Activated CD4-positive, CD25-positive, alpha-beta regulatory T cell treated with anti-CD3 and anti-CD28 coated beads, Interleukin-2, amount 50 U/mL, for 16 hours (primary cell): ENCODE measurements around the gene ALDOB.

ENCODE experiments used
- DNase-seq: peaks from one replicate; pipeline ENCODE4 v3.0.0-alpha.2; 2020; ENCODE audit warnings: low read depth, low spot score

The ALDOB gene

GRCh38 chr9:101457003-101457402, 21.4 kb upstream of the ALDOB start:
- no peak for DNase-seq

DNA sequence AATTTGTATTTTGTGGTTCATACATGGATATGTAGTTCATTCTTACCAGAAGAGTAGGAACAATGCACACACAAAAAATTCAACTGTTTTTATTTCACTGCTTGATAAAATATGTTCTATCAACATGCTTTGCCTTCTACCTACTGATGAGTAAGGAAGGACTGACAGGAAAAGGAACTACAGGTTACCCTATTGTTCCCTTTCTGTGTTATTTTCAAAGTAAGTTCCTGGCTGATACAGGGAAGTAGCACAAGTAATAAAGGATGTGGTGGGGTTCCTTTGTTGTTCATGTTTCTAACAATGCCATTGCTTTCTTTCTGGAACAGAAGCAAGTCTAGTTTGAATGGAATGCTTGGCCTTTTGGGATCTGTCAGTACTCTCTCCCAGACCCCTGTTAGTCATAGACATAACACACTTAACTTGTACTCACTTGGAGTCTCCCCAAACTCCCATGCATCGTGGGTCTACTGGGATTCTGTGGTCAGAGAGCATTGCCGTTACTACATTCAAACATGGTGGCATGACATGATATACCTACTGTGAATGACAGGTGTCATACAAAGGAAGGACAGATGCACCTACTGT, 20.2 kb upstream of the ALDOB start:
- DNase-seq: no peak

DNA sequence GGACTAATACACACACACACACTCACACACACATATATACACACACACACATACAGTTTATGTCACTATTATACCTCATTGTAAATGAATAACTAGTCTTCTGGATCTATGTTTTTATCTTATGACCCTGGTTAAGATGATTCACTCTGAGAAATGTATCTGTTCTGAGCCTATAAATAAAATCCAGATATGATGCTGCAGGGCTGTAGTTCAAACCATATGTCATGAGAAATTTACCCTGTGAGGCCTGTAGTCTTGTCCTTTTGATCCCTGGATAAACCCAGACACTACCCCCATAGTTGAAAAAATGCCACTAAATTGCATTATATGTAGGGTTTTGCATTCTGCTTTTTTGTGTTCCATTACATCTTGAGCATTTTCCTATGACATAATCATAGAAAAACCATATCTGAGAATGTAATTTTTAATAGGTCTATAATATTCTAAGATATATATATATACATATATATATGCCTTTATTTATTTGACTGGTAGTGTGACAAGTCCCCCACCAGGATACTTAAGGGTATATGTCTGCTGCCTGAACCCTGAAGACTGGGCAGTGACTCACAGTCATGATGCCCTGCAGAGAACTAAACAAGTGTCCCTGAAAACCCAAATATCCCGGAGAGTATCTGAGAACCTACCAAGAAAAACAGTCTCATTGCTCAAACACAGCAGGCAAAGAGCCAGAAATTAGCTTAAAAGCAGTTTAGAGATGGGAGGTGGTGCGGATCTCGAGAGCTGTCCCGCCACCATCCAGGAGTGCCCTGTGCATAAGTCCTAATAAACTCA, 18.4 kb upstream of the ALDOB start:
- DNase-seq: no peak

- DNase-seq: no peak
Observed at GRCh38 chr9:101451498-101451897, 15.9 kb upstream of the ALDOB start.

DNA sequence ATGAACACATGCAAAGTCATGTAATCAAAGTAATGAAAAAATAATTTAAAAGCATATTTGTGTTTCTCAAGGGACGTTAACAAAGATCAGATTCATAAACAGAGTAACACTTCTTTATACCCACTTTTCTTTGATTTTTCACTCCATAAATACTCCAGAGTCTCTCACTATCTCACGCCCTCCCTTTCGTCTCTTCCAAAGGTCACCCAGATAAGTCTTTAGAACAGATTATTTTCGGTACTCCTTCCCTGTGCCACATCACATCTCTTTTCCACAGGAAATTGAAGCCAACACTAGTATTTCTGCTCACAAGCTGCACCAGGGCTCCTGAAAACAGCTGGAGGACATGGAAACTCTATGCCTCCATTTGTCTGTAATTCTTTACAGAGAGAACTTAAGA, 15.4 kb upstream of the ALDOB start:
- no peak for DNase-seq

DNA sequence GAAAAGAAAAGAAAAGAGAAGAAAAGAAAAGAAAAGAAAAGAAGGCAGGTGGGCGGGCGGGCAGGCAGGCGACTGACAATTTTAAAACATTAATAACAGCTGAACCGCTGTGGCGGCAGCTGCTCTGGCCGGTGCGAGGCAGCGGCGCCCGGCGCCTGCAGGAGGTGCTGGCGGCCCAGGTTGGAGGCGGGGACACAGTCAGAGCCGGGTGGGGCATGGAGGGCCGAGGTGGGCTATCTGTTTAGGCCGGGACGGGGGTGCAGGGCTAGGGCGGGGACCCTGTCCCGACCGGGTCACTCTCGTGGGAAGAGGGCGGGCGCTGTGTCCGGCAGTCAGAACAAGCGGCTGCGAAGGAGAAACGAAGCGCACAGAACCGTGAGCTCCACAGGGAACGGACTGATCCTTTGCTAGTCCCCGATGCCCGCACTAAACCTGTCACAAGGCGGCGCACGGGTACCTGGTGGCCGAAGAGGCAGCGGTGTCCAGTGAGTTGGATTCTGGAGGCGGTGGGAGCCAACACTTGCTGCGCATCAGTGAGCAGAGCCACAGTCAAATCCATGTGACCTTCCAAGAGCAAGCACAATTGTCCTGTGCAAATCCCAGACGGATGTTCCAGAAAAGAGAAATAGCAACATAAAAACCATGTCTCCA, 13.6 kb upstream of the ALDOB start:
- DNase-seq: no peak

GRCh38 chr9:101448680-101449070, 13.1 kb upstream of the ALDOB start:
- no peak for DNase-seq

DNA sequence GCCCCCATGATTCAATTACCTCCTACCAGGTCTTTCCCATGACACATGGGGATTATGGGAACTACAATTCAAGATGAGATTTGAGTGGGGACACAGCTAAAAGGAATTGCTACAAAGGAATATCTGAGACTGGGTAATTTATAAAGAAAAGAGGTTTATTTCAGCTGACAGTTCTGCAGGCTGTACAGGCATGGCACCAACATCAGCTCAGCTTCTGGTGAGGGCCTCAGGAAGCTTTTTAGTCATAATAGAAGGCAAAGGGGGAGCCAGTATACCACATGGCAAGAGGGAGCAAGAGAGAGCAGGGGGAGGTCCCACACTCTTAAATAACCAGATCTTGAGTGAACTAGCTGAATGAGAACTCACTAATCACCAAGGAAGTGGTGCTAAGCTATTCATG, 11.2 kb upstream of the ALDOB start:
- no peak for DNase-seq

DNA sequence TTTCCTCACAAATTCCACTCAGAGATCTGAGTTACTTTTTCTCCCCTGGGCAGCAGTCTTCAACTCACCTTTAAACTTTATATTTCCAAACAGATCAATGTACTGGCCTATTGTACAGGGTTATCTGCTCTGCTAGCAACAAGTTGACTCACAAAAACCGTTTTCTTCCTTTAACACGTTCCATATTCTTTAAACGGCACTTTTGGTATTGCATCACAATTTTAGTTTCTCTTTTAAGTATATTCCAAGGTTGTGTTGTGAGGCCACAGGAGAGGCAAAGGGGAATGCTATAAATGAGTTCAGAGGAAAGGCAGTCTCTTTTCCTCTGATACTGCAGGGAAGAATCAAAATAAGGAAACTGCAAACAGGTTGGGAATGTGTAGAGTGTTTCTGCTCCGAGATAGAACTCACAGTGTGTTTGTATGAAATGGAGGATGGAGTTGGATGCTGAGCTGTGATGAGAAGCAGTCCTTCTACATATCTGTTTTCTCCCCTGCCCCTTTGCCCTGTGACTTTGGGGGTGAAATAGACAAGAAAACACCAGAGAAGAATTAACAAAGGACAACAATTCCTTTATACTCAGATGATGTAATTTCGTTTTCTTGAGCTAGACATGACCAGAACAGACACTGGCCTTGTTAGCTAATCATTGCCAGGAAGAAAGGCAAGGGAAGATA, 9.9 kb upstream of the ALDOB start:
- DNase-seq: no peak

- no peak for DNase-seq
Observed at GRCh38 chr9:101443364-101443771, 7.8 kb upstream of the ALDOB start.

- no peak for DNase-seq
Observed at GRCh38 chr9:101442736-101443135, 7.2 kb upstream of the ALDOB start.

DNA sequence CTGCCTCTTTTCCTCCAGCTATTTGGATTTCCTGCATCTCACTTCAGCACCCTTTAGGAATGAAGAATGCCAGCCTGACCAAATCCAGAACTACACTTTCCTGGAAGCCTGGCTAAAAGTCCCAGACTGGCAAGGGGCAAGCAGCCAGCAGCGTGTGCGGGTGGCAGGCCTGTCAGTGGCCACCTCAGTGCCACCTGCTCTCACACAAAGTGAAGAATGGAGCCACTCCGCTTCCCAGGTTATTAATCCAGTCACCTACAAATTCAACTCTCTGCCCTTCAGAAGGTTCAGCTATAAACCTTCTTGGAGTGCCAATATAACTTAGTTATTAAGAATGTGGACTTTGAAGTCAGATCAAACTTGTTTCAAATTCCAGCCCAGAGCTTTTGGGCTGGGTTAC, 6.7 kb upstream of the ALDOB start:
- no peak for DNase-seq

DNA sequence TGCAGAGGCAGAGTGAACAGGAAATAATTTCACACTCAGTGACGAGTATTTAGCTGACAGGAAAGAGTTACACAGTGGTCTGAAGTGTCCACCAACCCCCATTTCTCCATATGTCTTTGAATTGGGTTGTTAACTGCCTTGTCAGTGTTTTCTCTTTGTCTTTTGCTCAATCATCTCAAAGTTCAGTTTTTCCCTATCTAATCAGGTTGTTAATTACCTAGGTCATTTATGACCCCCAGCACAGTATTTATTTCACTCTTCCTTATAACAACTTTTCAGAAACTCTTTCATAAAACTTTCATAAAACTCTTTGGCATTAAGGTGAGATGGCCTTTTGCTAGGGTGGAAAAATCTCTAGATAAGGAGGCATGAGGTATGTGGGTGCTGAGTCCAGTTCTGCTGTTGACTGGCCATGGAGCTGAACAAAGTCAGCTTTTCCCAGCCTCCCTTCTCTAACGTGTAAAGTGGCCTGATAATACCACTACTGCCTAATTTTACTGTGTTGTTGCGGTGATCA, 5.2 kb upstream of the ALDOB start:
- no peak for DNase-seq

- no peak for DNase-seq
Observed at GRCh38 chr9:101438523-101438922, 2.9 kb upstream of the ALDOB start.

DNA sequence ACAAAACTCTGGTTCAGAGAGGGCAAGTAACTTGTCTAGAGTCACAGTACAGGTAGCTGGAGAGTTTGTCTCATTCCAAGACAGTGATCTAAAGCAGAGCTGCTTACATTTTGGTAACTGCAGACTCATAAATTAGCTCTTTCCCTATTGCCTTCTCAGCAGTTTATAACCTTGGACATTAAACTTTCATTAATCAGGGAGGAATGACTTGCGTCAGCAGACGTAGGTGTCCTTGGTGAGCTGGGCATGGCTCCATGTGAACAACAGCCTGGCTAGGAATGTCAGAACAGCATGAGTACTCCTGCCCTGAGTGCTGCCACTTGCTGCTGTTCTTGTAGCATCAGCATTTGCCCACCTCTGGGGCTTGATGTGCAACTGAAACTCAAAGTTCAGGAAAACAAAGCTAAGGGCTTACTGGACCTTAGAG, 2.2 kb upstream of the ALDOB start:
- DNase-seq: no peak

- DNase-seq: no peak
Observed at GRCh38 chr9:101434998-101435397, 576 bp downstream of the ALDOB start.

DNA sequence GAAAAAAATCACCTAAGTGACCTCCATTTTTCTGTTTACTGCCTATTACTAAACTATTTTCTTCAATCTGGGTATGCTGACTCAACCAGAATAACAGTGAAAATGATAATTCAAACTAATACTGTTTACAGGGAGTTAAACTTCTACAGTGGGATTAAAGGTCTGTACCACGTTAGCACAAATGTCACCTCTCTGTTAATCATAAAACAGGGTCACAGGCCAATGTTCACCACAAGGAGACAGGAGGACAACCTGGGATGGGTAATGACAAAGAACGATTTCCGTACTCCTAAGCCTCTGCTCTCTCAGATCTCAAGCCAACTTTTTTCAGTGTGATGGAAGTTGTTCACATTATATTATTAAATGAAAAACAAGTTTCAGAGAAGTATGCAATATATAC, 2.3 kb downstream of the ALDOB start:
- no peak for DNase-seq

GRCh38 chr9:101432740-101433139, 2.8 kb downstream of the ALDOB start:
- no peak for DNase-seq

DNA sequence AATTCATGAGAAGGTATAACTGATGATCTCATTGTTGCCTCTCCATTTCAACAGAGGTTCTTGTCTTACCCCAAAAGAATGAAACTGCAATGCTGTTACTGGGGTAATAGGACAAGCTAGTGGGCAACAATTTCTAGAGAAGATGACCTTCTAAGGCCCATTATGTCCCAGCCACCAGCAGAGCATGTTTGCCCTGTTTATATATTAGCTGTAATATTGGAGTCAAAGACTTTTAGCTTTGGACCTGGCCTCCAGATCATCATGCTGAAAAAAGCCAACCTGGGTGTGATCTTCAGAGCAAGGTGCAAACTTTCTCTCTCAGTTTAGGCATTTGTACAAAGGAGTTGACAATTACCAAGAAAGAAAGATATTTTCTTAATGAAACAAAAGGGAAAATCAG, 3.4 kb downstream of the ALDOB start:
- DNase-seq: no peak

DNA sequence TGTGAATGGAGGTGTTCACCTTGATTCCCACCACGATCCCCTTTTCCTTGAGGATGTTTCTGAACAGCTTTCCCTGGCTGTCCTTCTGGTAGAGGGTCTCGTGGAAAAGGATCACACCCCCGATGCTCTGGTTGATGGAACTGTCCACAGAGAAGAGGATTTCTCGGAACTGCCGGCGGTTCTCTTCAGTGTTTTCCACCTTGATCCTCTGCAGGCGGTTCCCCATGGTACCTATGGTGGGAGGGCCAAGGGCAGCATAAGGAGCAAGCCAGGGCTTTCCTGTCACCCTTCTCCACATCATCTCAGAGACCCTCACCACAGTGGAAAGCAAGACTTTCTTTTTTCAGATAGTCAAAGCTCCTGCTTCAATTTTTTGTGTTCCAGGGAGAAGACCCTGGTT, 5.8 kb downstream of the ALDOB start:
- DNase-seq: no peak

DNA sequence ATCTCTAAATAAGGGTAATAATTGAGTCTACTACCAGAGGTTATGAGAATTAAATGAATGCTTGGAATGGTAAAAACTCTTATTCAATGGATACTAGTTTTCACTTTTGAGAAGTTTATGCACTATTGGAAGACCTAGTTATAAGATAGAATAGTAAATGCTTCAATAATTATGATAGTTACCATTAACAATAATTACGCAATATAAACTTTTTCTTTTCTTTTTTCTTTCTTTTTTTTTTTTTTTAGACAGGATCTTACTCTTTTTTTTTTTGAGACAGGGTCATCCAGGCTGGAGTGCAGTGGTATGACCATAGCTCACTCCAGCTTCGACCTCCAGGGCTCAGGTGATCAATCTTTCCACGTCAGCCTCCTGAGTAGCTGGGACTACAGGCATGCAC, 6.7 kb downstream of the ALDOB start:
- no peak for DNase-seq

GRCh38 chr9:101427957-101428655, 7.5 kb downstream of the ALDOB start:
- no peak for DNase-seq
